Calu3 (cell line): Measurements from ENCODE around the gene DOCK9. TPM values are rescaled to one million over a fixed set of nuclear protein-coding genes. Genes with fewer than 3 reads are reported as not detected.

Experiments used
- BruUV-seq: library from RNA; stranded (reverse); fragments of 400-500 nt; replicated peaks from 2 replicates; lab custom pipeline; 2021; lab: Mats Ljungman, UMichigan
- CTCF ChIA-PET: fragments of 300-600 bp; sonication (Branson Sonifier 250); formaldehyde crosslinking; loops from one replicate; lab custom pipeline; 2022; ENCODE audit warnings: antibody characterized with exemption; lab: Charles Lee
- DNase-seq: peaks from one replicate; pipeline ENCODE4 v3.0.0; 2022
- H3K27ac Mint-ChIP-seq: one replicate; pipeline ENCODE4 v1.8.0; 2022; ENCODE audit warnings: mixed read lengths; ENCODE audit not compliant: unreplicated experiment
- H3K27me3 Mint-ChIP-seq: one replicate; pipeline ENCODE4 v1.8.0; 2022; ENCODE audit warnings: mixed read lengths; ENCODE audit not compliant: unreplicated experiment
- H3K36me3 Mint-ChIP-seq: one replicate; pipeline ENCODE4 v1.8.0; 2022; ENCODE audit warnings: mild to moderate bottlenecking, moderate library complexity, mixed read lengths; ENCODE audit not compliant: insufficient read depth, unreplicated experiment
- H3K4me1 Mint-ChIP-seq: one replicate; pipeline ENCODE4 v1.8.0; 2022; ENCODE audit warnings: mild to moderate bottlenecking, low read depth, mixed read lengths; ENCODE audit not compliant: unreplicated experiment
- H3K4me3 Mint-ChIP-seq: one replicate; pipeline ENCODE4 v1.8.0; 2022; ENCODE audit warnings: mild to moderate bottlenecking, low read depth, moderate library complexity, mixed read lengths; ENCODE audit not compliant: unreplicated experiment
- H3K9me3 Mint-ChIP-seq: one replicate; pipeline ENCODE4 v1.8.0; 2022; ENCODE audit warnings: low read depth, mixed read lengths; ENCODE audit not compliant: unreplicated experiment
- CTCF ChIP-seq: fragments of 200-600 bp; IDR thresholded peaks from one replicate; pipeline ENCODE4 v1.8.0; 2022; ENCODE audit warnings: antibody characterized with exemption; ENCODE audit not compliant: unreplicated experiment
- intact Hi-C: fragments of 100-400 bp; cut with micrococcal nuclease; formaldehyde crosslinking; loops from one replicate; pipeline ENCODE4 v1.10.0; 2022; ENCODE audit not compliant: unreplicated experiment
- total RNA-seq: library from RNA; stranded (reverse); gene quantifications from 2 replicates; pipeline ENCODE4 v1.2.3, GENCODE V29; 2022

Gene DOCK9
- total RNA-seq, 1 experiment from 2014 or later, result 26.2 TPM

DNA sequence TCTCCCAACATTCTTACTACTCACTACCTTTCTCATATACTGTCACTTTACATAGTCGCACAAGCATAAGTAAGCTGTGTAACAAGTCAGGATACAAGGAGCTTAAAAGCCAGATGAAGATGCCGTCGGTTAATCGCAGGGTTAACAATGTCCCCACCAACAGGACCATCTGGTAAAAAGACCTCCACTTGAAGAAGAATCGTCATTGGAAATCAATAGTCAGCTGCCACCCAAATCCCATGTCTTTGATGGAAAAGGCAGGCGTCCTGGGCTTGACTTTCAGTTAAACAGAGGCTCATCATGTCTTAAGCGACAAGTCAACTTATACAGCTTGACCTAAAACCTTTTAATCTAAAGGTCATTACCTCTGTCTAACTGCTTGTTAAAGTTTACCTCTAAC, 27.2 kb downstream of the DOCK9 start:
- no peaks in the 10 kb centered on the region for H3K27me3 Mint-ChIP-seq
- no peak for TF ChIP-seq CTCF
- CTCF ChIA-PET, result no interaction called here
- intact Hi-C loops, result no loop called here
- H3K4me1 Mint-ChIP-seq, result no peaks in the 10 kb centered on the region
- no peak for DNase-seq
- no peak overlapping the region for H3K4me3 Mint-ChIP-seq
- no TSS peak for BruUV-seq
- H3K27ac Mint-ChIP-seq, result no peak overlapping the region
- no peaks in the 10 kb centered on the region for H3K9me3 Mint-ChIP-seq
- H3K36me3 Mint-ChIP-seq, result no peaks in the 10 kb centered on the region

GRCh38 chr13:98947925-98948324, 29.9 kb downstream of the DOCK9 start:
- no peaks in the 10 kb centered on the region for H3K4me1 Mint-ChIP-seq
- H3K27ac Mint-ChIP-seq, result no peak overlapping the region
- no peak for TF ChIP-seq CTCF
- intact Hi-C loops, result no loop called here
- no peaks in the 10 kb centered on the region for H3K27me3 Mint-ChIP-seq
- CTCF ChIA-PET, result no interaction called here
- H3K4me3 Mint-ChIP-seq, result no peak overlapping the region
- no peak for DNase-seq
- BruUV-seq, result no TSS peak
- H3K9me3 Mint-ChIP-seq, result no peaks in the 10 kb centered on the region
- H3K36me3 Mint-ChIP-seq, result no peaks in the 10 kb centered on the region

GRCh38 chr13:98945863-98946605, 31.8 kb downstream of the DOCK9 start:
- H3K4me1 Mint-ChIP-seq, result no peaks in the 10 kb centered on the region
- H3K27ac Mint-ChIP-seq, result no peak overlapping the region
- BruUV-seq, result no TSS peak
- CTCF ChIA-PET, result no interaction called here
- TF ChIP-seq CTCF, result no peak
- H3K27me3 Mint-ChIP-seq, result no peaks in the 10 kb centered on the region
- H3K9me3 Mint-ChIP-seq, result no peaks in the 10 kb centered on the region
- DNase-seq, result no peak
- intact Hi-C loops, result no loop called here
- H3K36me3 Mint-ChIP-seq, result no peaks in the 10 kb centered on the region
- H3K4me3 Mint-ChIP-seq, result no peak overlapping the region

DNA sequence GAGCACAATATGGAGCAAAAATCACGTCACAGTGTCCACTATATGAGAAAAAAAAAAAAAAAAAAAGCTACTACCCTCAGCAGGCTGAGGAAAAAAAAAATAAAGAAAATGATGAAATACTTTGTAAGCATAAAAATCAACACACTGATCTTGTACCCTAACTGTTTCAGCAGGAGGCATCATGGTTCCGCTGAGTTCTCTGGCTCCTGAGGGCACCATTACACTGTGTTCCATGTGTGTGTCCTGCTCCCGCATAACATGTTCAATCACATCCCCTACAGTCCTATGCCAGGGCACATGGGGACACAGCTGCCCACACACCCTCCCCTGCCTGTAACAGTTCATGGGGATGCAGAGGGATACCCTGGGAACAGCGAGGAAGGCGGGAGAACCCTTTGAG, 33.5 kb downstream of the DOCK9 start:
- no peak overlapping the region for H3K4me3 Mint-ChIP-seq

More for the DNA sequence above, 33.5 kb downstream of the DOCK9 start:
- H3K27ac Mint-ChIP-seq, result no peak overlapping the region
- no peaks in the 10 kb centered on the region for H3K4me1 Mint-ChIP-seq
- no peaks in the 10 kb centered on the region for H3K36me3 Mint-ChIP-seq
- intact Hi-C loops, result no loop called here
- TF ChIP-seq CTCF, result no peak
- DNase-seq, result no peak
- CTCF ChIA-PET, result interaction anchor here (0.5 kb wide), 1 partner anchor 477 kb away, joined by 4 read pairs; no protein-coding TSS in a partner anchor
- H3K9me3 Mint-ChIP-seq, result no peaks in the 10 kb centered on the region
- BruUV-seq, result no TSS peak
- H3K27me3 Mint-ChIP-seq, result no peaks in the 10 kb centered on the region
